Keratinocyte (primary cell): ENCODE measurements around the gene FBXO10. TPM values are rescaled to one million over a fixed set of nuclear protein-coding genes. Genes with fewer than 3 reads are reported as not detected.

Source experiments
- DNase-seq: peaks from one replicate; pipeline ENCODE4 v3.0.0-alpha.2; 2011; ENCODE audit warnings: low read depth, missing footprints, low spot score
- FAIRE-seq: peaks from 2 replicates; lab custom pipeline; 2011; peaks lifted over from hg19 to GRCh38; lab: Jason Lieb, UNC
- H2AFZ ChIP-seq: 2 replicates; pipeline ENCODE4 v1.6.0; 2012; ENCODE audit warnings: low read length, control low read depth, inconsistent platforms; ENCODE audit not compliant: control insufficient read depth
- H3K27ac ChIP-seq: 2 replicates; pipeline ENCODE4 v1.5.1; 2011; ENCODE audit warnings: low read length; ENCODE audit not compliant: control insufficient read depth, insufficient read depth
- H3K27me3 ChIP-seq: 3 replicates; pipeline ENCODE4 v1.6.0; 2011; ENCODE audit warnings: low read length; ENCODE audit not compliant: control insufficient read depth, insufficient read depth; ENCODE audit errors: extremely low read depth
- H3K36me3 ChIP-seq, 2 experiments: 2 replicates in 1 of 2; 3 replicates in 1 of 2; pipeline ENCODE4 v1.5.1; 2011; ENCODE audit warnings: low read length in 2 of 2, mild to moderate bottlenecking in 1 of 2; ENCODE audit not compliant: control insufficient read depth in 2 of 2, insufficient read depth in 2 of 2; ENCODE audit errors: extremely low read depth in 1 of 2
- H3K4me1 ChIP-seq: 3 replicates; pipeline ENCODE4 v1.5.1; 2011; ENCODE audit warnings: low read length; ENCODE audit not compliant: control insufficient read depth, insufficient read depth; ENCODE audit errors: extremely low read depth
- H3K4me2 ChIP-seq: 3 replicates; pipeline ENCODE4 v1.6.0; 2011; ENCODE audit warnings: low read depth, low read length; ENCODE audit not compliant: control insufficient read depth, insufficient read depth; ENCODE audit errors: extremely low read depth
- H3K4me3 ChIP-seq, 3 experiments: fragments of 200-600 bp in 1 of 3; sonication (generic) in 1 of 3; 2 replicates in 2 of 3; 3 replicates in 1 of 3; pipeline ENCODE4 v1.5.1; 2011 to 2016; ENCODE audit warnings: low read length in 3 of 3, mild to moderate bottlenecking in 3 of 3, control low read depth in 2 of 3, inconsistent platforms in 1 of 3, low read depth in 1 of 3, mixed read lengths in 1 of 3, mixed run types in 1 of 3, moderate library complexity in 1 of 3; ENCODE audit not compliant: control insufficient read depth in 2 of 3, insufficient read depth in 2 of 3; ENCODE audit errors: extremely low read depth in 1 of 3
- H3K79me2 ChIP-seq: 2 replicates; pipeline ENCODE4 v1.6.0; 2012; ENCODE audit warnings: low read length; ENCODE audit not compliant: control insufficient read depth, insufficient read depth
- H3K9ac ChIP-seq: 3 replicates; pipeline ENCODE4 v1.6.0; 2011; ENCODE audit warnings: low read length; ENCODE audit not compliant: control insufficient read depth, insufficient read depth; ENCODE audit errors: extremely low read depth
- H3K9me1 ChIP-seq: 3 replicates; pipeline ENCODE4 v1.6.0; 2011; ENCODE audit warnings: low read length; ENCODE audit not compliant: control insufficient read depth, insufficient read depth; ENCODE audit errors: extremely low read depth
- H3K9me3 ChIP-seq: 2 replicates; pipeline ENCODE4 v1.5.1; 2012; ENCODE audit warnings: low read depth, low read length; ENCODE audit not compliant: control insufficient read depth
- H4K20me1 ChIP-seq: 3 replicates; pipeline ENCODE4 v1.6.0; 2011; ENCODE audit warnings: low read length; ENCODE audit not compliant: control insufficient read depth, insufficient read depth; ENCODE audit errors: extremely low read depth
- CTCF ChIP-seq, 3 experiments: IDR thresholded peaks in 1 of 3; conservative IDR thresholded peaks in 1 of 3; optimal IDR thresholded peaks in 1 of 3; 2 replicates in 2 of 3; 3 replicates in 1 of 3; pipeline versions ENCODE3 to v1.5.1; 2011; ENCODE audit warnings: low read length in 3 of 3, mild to moderate bottlenecking in 3 of 3, moderate library complexity in 2 of 3, control low read depth in 1 of 3, inconsistent platforms in 1 of 3; ENCODE audit not compliant: insufficient read depth in 2 of 3; ENCODE audit errors: extremely low read depth in 1 of 3
- EZH2 ChIP-seq: IDR thresholded peaks from one replicate; pipeline ENCODE4 v1.6.1; 2012; ENCODE audit warnings: inconsistent platforms, mild to moderate bottlenecking, low read length, moderate library complexity
- dilution Hi-C: fragments of 300-500 bp; cut with MboI; formaldehyde crosslinking; loops from one replicate; pipeline ENCODE4 v1.7.0; 2020; ENCODE audit warnings: low sequenced_read_pairs; ENCODE audit not compliant: extremely low pct_ligation_motif_present
- polyA plus RNA-seq, 5 experiments: library from polyadenylated mRNA; depleted of rRNA in 3 of 5; stranded (reverse) in 3 of 5; stranded (forward) in 1 of 5; unstranded in 1 of 5; fragments of >200 nt; gene quantifications; 1 replicate in 1 of 5; 2 replicates in 3 of 5; 3 replicates in 1 of 5; pipeline versions ENCODE4 v1.2.1 to v1.2.3, GENCODE V29; 2011 to 2012; ENCODE audit warnings: missing spikeins in 2 of 5, low read depth in 1 of 5, low replicate concordance in 1 of 5

The FBXO10 gene
- polyA plus RNA-seq, 1 donor (not counting 4 experiments of a cell fraction or from before 2014, with no cell fraction given) = 4.1 TPM

- H3K79me2 ChIP-seq = no peaks in the 10 kb centered on the region
- no peak for TF ChIP-seq CTCF (optimal IDR thresholded peaks at IDR 0.05 in 1 of 3, IDR thresholded peaks at IDR 0.05 in 1 of 3, conservative IDR thresholded peaks at IDR 0.05 in 1 of 3; ENCODE audit: extremely low read depth in 1 of 3, insufficient read depth in 2 of 3, low read length in 3 of 3)
- no peak for TF ChIP-seq EZH2
- no peak for DNase-seq
- no peak overlapping the region for H3K9ac ChIP-seq
- H3K4me3 ChIP-seq = no peak overlapping the region
- no peak overlapping the region for H3K27ac ChIP-seq
- H3K9me1 ChIP-seq = no peaks in the 10 kb centered on the region
- H3K4me1 ChIP-seq = peaks cover 8% of the 10 kb centered on the region
- H3K4me2 ChIP-seq = no peak overlapping the region
- H3K36me3 ChIP-seq = no peaks in the 10 kb centered on the region
- H4K20me1 ChIP-seq = no peaks in the 10 kb centered on the region
- no peak for FAIRE-seq
- H3K27me3 ChIP-seq = no peaks in the 10 kb centered on the region
- dilution Hi-C loops = no loop called here
- H3K9me3 ChIP-seq = no peaks in the 10 kb centered on the region
- no peak overlapping the region for H2AFZ ChIP-seq
Measured at GRCh38 chr9:37547328-37547878, 28.8 kb downstream of the FBXO10 start.

DNA sequence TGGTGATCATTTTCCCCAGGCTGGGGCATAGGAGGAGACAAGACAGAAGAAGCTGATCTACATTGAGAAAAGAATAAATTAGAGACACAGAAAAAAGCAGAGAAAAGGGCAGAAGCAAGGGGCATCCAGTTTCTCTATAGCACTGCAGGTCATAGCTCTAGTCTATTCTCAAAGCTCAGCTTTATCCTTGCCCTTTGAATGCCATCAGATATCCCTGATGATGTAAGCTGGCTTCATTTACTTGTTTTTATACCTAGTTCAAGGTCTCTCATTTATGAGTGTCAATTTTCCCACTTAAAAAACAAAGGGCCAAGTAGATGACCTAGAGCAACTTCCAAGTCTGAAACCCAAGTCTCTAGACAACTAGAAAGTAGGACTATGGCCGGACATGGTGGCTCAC lies 32.7 kb downstream of the FBXO10 start:
- no peak for DNase-seq
- no peak overlapping the region for H3K4me2 ChIP-seq
- H2AFZ ChIP-seq = no peak overlapping the region
- dilution Hi-C loops = no loop called here
- no peaks in the 10 kb centered on the region for H3K9me1 ChIP-seq
- no peak overlapping the region for H3K4me3 ChIP-seq
- no peak overlapping the region for H3K27ac ChIP-seq
- peaks cover 0 to 5% of the 10 kb centered on the region in 2 experiments for H3K36me3 ChIP-seq
- H3K79me2 ChIP-seq = no peaks in the 10 kb centered on the region
- H4K20me1 ChIP-seq = no peaks in the 10 kb centered on the region
- H3K27me3 ChIP-seq = no peaks in the 10 kb centered on the region
- no peaks in the 10 kb centered on the region for H3K9me3 ChIP-seq
- TF ChIP-seq CTCF (optimal IDR thresholded peaks at IDR 0.05 in 1 of 3, IDR thresholded peaks at IDR 0.05 in 1 of 3, conservative IDR thresholded peaks at IDR 0.05 in 1 of 3; ENCODE audit: extremely low read depth in 1 of 3, insufficient read depth in 2 of 3, low read length in 3 of 3) = no peak
- TF ChIP-seq EZH2 = no peak
- peaks cover 8% of the 10 kb centered on the region for H3K4me1 ChIP-seq
- FAIRE-seq = no peak
- no peak overlapping the region for H3K9ac ChIP-seq
